Fibroblast of lung (primary cell): ENCODE results near the gene COLQ.

ENCODE experiments used
- EZH2 ChIP-seq: IDR thresholded peaks from 2 replicates; pipeline ENCODE4 v1.5.1; 2012; ENCODE audit warnings: low read length, control low read depth, mild to moderate bottlenecking; ENCODE audit errors: missing control alignments
- TF ChIP-seq, protein P1 (sequence below), 2 donors: IDR thresholded peaks in 1 of 2; conservative IDR thresholded peaks in 1 of 2; 1 replicate in 1 of 2; 2 replicates in 1 of 2; pipeline ENCODE4 v1.5.1; 2011 to 2012; ENCODE audit warnings: low read length in 2 of 2, control low read depth in 1 of 2, inconsistent platforms in 1 of 2, low read depth in 1 of 2, mild to moderate bottlenecking in 1 of 2

DNA sequence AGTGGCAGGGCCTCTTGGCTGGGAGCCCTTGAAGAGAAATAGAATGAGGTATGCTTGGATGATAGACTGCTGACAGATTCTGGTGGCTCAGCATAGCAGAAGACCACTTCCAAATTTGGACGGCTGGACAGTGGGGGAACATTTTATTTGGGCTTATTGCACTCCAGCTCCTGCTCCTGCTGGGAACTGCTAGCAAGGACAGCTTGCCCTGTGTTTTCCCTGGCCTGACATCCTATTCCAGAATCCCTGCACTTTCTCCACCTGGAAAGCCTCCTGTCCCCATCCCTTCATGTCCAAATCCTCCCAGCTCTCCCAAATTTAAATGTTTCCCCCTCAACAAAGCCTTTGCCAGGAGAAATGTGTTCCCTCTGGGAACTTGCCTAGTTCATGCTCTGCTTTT, 9.8 kb upstream of the COLQ start:
- TF ChIP-seq, protein P1, sequence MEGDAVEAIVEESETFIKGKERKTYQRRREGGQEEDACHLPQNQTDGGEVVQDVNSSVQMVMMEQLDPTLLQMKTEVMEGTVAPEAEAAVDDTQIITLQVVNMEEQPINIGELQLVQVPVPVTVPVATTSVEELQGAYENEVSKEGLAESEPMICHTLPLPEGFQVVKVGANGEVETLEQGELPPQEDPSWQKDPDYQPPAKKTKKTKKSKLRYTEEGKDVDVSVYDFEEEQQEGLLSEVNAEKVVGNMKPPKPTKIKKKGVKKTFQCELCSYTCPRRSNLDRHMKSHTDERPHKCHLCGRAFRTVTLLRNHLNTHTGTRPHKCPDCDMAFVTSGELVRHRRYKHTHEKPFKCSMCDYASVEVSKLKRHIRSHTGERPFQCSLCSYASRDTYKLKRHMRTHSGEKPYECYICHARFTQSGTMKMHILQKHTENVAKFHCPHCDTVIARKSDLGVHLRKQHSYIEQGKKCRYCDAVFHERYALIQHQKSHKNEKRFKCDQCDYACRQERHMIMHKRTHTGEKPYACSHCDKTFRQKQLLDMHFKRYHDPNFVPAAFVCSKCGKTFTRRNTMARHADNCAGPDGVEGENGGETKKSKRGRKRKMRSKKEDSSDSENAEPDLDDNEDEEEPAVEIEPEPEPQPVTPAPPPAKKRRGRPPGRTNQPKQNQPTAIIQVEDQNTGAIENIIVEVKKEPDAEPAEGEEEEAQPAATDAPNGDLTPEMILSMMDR (conservative IDR thresholded peaks at IDR 0.05 in 1 of 2, IDR thresholded peaks at IDR 0.05 in 1 of 2; ENCODE audit: low read depth in 1 of 2, low read length in 2 of 2), result no peak
- no peak for TF ChIP-seq EZH2
